Transverse colon (tissue), 4 donors: ENCODE results near the gene TOX2. TPM values are rescaled to one million over a fixed set of nuclear protein-coding genes. Genes with fewer than 3 reads are reported as not detected.

ENCODE experiments used
- DNase-seq: peaks from one replicate; pipeline ENCODE4 v3.0.0-alpha.2; 2019
- H3K27ac ChIP-seq, 4 donors: fragments of 200-600 bp; sonication (generic); 2 replicates each; pipeline ENCODE4 v1.5.1; 2016 to 2018; ENCODE audit warnings: inconsistent platforms in 4 of 4
- H3K27me3 ChIP-seq: fragments of 200-600 bp; sonication (generic); 2 replicates; pipeline ENCODE4 v1.5.1; 2017; ENCODE audit warnings: inconsistent platforms
- H3K36me3 ChIP-seq, 4 donors: fragments of 200-600 bp; sonication (generic); 2 replicates each; pipeline ENCODE4 v1.5.1; 2017 to 2019; ENCODE audit warnings: inconsistent platforms in 4 of 4
- H3K4me1 ChIP-seq, 4 donors: fragments of 200-600 bp; sonication (generic); 2 replicates each; pipeline ENCODE4 v1.5.1; 2017 to 2020; ENCODE audit warnings: inconsistent platforms in 4 of 4
- H3K4me3 ChIP-seq, 4 donors: fragments of 200-600 bp; sonication (generic); 1 replicate in 1 of 4; 2 replicates in 3 of 4; pipeline versions ENCODE4 v1.5.1 to v1.6.1; 2017 to 2019; ENCODE audit warnings: inconsistent platforms in 4 of 4
- H3K9me3 ChIP-seq, 2 donors: fragments of 200-600 bp; sonication (generic); 2 replicates each; pipeline ENCODE4 v1.5.1; 2017 to 2019; ENCODE audit warnings: inconsistent platforms in 2 of 2
- EP300 ChIP-seq: sonication (generic); formaldehyde crosslinking; IDR thresholded peaks from one replicate; pipeline ENCODE4 v1.6.1; 2017; ENCODE audit warnings: antibody characterized with exemption, low read depth
- POLR2A ChIP-seq: fragments of 450-650 bp; IDR thresholded peaks from one replicate; pipeline ENCODE4 v1.6.1; 2016; ENCODE audit warnings: antibody characterized with exemption, mild to moderate bottlenecking, moderate library complexity
- POLR2AphosphoS5 ChIP-seq, 3 donors: sonication (generic); formaldehyde crosslinking; IDR thresholded peaks; one replicate each; pipeline ENCODE4 v1.6.1; 2016; ENCODE audit warnings: antibody characterized with exemption in 3 of 3
- WGBS, 2 donors: methylation state at CpG; one replicate each; pipeline ENCODE4 v1.1.5; 2018; ENCODE audit warnings: low coverage in 1 of 2; 5-methylcytosine and 5-hydroxymethylcytosine counted together
- in situ Hi-C, 4 donors: fragments of 200-750 bp; cut with MboI; loops; one replicate each; pipeline versions ENCODE4 v1.15.0 to v1.15.1; 2017; ENCODE audit warnings: low sequenced_read_pairs in 3 of 4, low pct_ligation_motif_present in 1 of 4, low pct_unique_long_range_greater_than_20kb in 1 of 4
- intact Hi-C: fragments of 100-400 bp; cut with DNase I; formaldehyde crosslinking; loops from one replicate; pipeline ENCODE4 v1.15.1; 2023; ENCODE audit warnings: low total_unique reads
- total RNA-seq, 4 donors: library from RNA; depleted of rRNA; stranded (reverse); fragments of >200 nt; gene quantifications; one replicate each; pipeline ENCODE4 v1.1.0, GENCODE V29; 2016
- TF ChIP-seq, protein P1 (sequence below), 5 experiments: fragments of 200-600 bp in 3 of 5; fragments of 450-650 bp in 2 of 5; sonication (generic) in 3 of 5; IDR thresholded peaks; 1 replicate in 2 of 5; 2 replicates in 3 of 5; pipeline ENCODE4 v1.5.1; 2016 to 2017; ENCODE audit warnings: antibody characterized with exemption in 5 of 5, inconsistent platforms in 3 of 5, mild to moderate bottlenecking in 2 of 5, moderate library complexity in 1 of 5

Gene TOX2
- total RNA-seq, 4 donors from 2014 or later, result 1.5 to 15.7 (median 6.8) TPM

DNA sequence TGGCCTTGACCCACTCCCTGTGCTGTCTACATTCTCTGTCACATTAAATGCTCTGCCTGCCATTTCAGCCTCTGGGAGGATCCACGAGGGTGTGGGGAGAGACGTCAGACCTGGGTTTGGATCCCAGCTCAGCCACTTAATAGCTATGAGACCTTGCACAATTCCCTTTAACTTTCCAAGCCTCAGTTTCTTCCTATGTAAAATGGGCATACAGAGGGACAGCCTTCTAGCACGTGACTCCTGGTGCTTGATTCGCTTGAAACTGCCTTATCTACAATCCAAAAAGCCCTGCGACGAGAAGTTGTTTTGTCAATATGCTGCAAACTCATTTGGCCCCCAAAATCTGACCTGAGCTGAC lies 40.0 kb downstream of the TOX2 start:
- Histone ChIP-seq H3K4me3 (no peak overlapping the region), H3K27me3 (no peaks in the 10 kb centered on the region), H3K4me1 (peaks cover 12 to 32% (median 22%) of the 10 kb centered on the region in 4 donors), H3K9me3 (no peaks in the 10 kb centered on the region), H3K27ac (peak overlapping the region in 1 of 4 donors; percentile 26), H3K36me3 (no peaks in the 10 kb centered on the region)
- in situ Hi-C loops, result no loop called here
- TF ChIP-seq, protein P1, sequence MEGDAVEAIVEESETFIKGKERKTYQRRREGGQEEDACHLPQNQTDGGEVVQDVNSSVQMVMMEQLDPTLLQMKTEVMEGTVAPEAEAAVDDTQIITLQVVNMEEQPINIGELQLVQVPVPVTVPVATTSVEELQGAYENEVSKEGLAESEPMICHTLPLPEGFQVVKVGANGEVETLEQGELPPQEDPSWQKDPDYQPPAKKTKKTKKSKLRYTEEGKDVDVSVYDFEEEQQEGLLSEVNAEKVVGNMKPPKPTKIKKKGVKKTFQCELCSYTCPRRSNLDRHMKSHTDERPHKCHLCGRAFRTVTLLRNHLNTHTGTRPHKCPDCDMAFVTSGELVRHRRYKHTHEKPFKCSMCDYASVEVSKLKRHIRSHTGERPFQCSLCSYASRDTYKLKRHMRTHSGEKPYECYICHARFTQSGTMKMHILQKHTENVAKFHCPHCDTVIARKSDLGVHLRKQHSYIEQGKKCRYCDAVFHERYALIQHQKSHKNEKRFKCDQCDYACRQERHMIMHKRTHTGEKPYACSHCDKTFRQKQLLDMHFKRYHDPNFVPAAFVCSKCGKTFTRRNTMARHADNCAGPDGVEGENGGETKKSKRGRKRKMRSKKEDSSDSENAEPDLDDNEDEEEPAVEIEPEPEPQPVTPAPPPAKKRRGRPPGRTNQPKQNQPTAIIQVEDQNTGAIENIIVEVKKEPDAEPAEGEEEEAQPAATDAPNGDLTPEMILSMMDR (IDR thresholded peaks at IDR 0.05), result no peak
- TF ChIP-seq EP300, result no peak
- TF ChIP-seq POLR2A, result no peak
- no peak for TF ChIP-seq POLR2AphosphoS5 (IDR thresholded peaks at IDR 0.05)
- no peak for DNase-seq
- intact Hi-C loops, result no loop called here
- 75 to 79% methylated on average over 4 to 6 of the region's 6 CpGs for WGBS, 2 donors

DNA sequence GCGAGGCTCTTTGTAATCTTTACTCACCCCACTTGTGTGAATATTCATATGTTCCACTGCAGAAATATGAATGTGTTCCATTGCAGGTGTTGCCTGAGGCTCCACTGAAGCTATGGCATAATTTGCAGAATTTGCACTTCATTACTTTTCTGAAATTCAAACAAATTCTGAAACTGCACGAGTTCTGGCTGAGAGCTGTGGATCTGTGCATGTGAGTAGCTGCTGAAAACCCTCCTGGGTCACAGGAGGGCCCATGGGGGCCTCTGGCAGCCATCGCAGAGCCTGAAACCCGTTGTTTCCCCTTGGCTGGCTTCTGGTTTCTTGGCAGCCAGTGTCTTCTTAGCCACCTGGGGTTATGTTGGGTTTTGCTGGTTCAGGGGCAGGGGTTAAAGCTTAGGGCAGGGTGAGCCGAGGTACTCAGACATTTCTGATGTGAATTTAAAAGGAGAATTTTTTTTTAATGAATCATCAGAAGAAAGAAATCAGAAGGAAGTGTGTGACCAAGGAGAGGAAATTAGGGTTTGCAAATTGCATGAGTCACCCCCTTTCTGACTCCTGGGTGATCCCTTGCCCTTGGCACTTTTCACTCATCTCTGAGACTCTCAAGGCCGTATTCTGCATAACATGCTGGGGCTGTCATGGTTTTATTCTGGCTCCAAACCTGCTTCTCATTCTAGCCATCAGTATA lies 40.6 kb downstream of the TOX2 start:
- WGBS, 2 donors, result 44 to 46% methylated on average over 3 to 6 of the region's 6 CpGs
- Histone ChIP-seq H3K27ac (peak overlapping the region in 3 of 4 donors; percentile 25 to 30 (median 26)), H3K4me1 (peaks cover 12 to 35% (median 21%) of the 10 kb centered on the region in 4 donors), H3K36me3 (no peaks in the 10 kb centered on the region), H3K27me3 (no peaks in the 10 kb centered on the region), H3K9me3 (no peaks in the 10 kb centered on the region), H3K4me3 (no peak overlapping the region)
- intact Hi-C loops (no loop called here), in situ Hi-C loops (no loop called here)
- no peak for DNase-seq
- TF ChIP-seq EP300, result no peak
- TF ChIP-seq POLR2AphosphoS5 (IDR thresholded peaks at IDR 0.05), result no peak
- no peak for TF ChIP-seq POLR2A
- TF ChIP-seq, protein P1 (IDR thresholded peaks at IDR 0.05), result no peak

DNA sequence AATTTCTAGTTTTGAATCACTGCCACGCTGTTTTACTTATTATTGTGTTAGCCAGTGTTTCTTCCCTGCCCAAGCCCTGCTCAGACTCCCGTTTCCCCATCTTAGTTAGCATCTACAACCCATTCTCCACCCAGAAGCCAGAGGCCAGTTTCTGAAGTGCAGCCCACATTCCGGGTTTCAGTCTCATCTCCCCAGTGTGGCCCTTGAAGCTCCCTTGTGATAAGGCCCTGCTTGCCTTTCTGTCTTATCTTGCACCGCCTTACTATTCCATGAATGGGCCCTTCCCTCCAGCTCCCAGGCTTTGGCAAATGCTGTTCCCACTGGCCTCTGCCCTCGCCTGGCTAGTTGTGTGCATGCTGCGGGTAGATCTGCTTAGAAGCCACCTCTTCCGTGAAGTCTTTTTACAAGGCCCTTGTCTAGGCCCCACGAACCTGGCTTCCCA lies 41.1 kb downstream of the TOX2 start:
- peak overlapping the region in 1 of 4 donors; percentile 26 for H3K27ac ChIP-seq
- H3K36me3 ChIP-seq, result no peaks in the 10 kb centered on the region
- no peaks in the 10 kb centered on the region for H3K27me3 ChIP-seq
- TF ChIP-seq POLR2A, result no peak
- no peak for TF ChIP-seq POLR2AphosphoS5 (IDR thresholded peaks at IDR 0.05)
- no peak for TF ChIP-seq EP300
- TF ChIP-seq, protein P1 (IDR thresholded peaks at IDR 0.05), result no peak
- intact Hi-C loops, result no loop called here
- no peak overlapping the region for H3K4me3 ChIP-seq
- DNase-seq, result no peak
- H3K4me1 ChIP-seq, result peaks cover 12 to 30% (median 21%) of the 10 kb centered on the region in 4 donors
- in situ Hi-C loops, result no loop called here
- H3K9me3 ChIP-seq, result no peaks in the 10 kb centered on the region
- WGBS, 2 donors, result 48 to 79% methylated on average over 3 to 8 of the region's 8 CpGs

DNA sequence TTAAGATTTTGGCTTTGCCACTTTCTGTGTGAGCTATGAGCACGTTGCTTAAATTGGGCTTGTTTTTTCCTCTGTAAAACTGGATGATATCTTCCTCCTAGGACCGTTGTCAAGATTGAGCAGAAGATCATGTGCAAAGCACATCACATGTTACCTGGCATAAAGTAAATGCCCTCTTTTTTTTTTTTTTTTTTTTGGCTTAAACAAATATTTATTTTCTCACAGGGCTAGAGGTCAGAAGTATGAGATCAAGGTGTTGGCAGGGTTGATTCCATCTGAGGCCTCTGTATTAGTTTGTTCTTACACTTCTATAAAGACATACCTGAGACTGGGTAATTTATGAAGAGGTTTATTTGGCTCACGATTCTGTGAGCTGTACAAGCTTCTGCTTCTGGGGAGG lies 42.7 kb downstream of the TOX2 start:
- intact Hi-C loops (no loop called here), in situ Hi-C loops (no loop called here)
- H3K4me1 ChIP-seq, result peaks cover 12 to 30% (median 21%) of the 10 kb centered on the region in 4 donors

More for the DNA sequence above, 42.7 kb downstream of the TOX2 start:
- Histone ChIP-seq H3K36me3 (no peaks in the 10 kb centered on the region), H3K27me3 (no peaks in the 10 kb centered on the region), H3K4me3 (no peak overlapping the region), H3K27ac (no peak overlapping the region), H3K9me3 (no peaks in the 10 kb centered on the region)
- DNase-seq, result no peak
- 51 to 75% methylated on average over 2 to 3 of the region's 3 CpGs for WGBS, 2 donors
- no peak for TF ChIP-seq EP300
- TF ChIP-seq, protein P1 (IDR thresholded peaks at IDR 0.05), result no peak
- no peak for TF ChIP-seq POLR2A
- TF ChIP-seq POLR2AphosphoS5 (IDR thresholded peaks at IDR 0.05), result no peak
